ENCODE measurements around the gene SVOPL. TPM values are rescaled to one million over a fixed set of nuclear protein-coding genes. Genes with fewer than 3 reads are reported as not detected.
"Not testable (repeated sequence)": the region's sequence is repeated elsewhere in the genome, so short reads cannot be mapped to it uniquely, and the experiment has no call there.

Gene SVOPL
- total and polyA plus RNA-seq, 2 donors (not counting 1 experiment from before 2014, with no cell fraction given), result not detected

DNA sequence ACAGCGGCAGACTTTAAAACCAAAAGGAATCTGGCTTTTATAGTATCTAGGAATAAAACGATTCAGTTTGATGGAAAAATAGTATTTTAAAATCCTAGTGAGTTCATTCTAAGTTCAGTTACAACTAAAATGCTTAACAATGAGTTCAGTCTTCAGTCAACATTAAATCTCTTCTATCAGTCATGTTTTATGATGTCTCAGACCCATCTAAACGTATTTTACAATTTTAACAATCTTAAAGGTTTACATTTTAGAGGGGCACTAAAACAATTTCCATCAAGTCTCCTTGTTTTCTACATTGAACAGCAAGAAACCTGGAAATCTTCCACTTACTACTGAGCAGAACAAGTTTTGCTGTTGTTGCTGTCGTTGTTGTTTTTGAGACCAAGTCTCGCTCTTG, 10.0 kb downstream of the SVOPL start:
- Histone ChIP-seq H2AFZ (ENCODE audit: low read length) (no peak overlapping the region), H3K27me3 (ENCODE audit: control insufficient read depth, insufficient read depth, low read length) (no peaks in the 10 kb centered on the region), H3K36me3 (ENCODE audit: control insufficient read depth, insufficient read depth, low read length) (no peaks in the 10 kb centered on the region), H3K4me3 (replicated peaks in 1 of 4; ENCODE audit: control extremely low read depth in 1 of 4, insufficient read depth in 1 of 4, low read depth in 3 of 4, low read length in 4 of 4) (no peak overlapping the region), H3K79me2 (ENCODE audit: control insufficient read depth, insufficient read depth, low read length) (no peaks in the 10 kb centered on the region), H3K27ac (ENCODE audit: insufficient read depth, low read length) (no peak overlapping the region), H4K20me1 (ENCODE audit: control insufficient read depth, extremely low read depth, insufficient read depth, low read length) (no peaks in the 10 kb centered on the region), H3K9me3 (ENCODE audit: control insufficient read depth, insufficient read depth, low read depth, low read length) (no peaks in the 10 kb centered on the region), H3K4me1 (ENCODE audit: control insufficient read depth, extremely low read depth, insufficient read depth, low read length) (no peaks in the 10 kb centered on the region), H3K9ac (ENCODE audit: insufficient read depth, low read length) (no peak overlapping the region), H3K4me2 (ENCODE audit: extremely low read depth, insufficient read depth, low read length) (no peak overlapping the region)
- DNase-seq (ENCODE audit: low read depth in 2 of 2), result no peak
- TF ChIP-seq, protein P1, sequence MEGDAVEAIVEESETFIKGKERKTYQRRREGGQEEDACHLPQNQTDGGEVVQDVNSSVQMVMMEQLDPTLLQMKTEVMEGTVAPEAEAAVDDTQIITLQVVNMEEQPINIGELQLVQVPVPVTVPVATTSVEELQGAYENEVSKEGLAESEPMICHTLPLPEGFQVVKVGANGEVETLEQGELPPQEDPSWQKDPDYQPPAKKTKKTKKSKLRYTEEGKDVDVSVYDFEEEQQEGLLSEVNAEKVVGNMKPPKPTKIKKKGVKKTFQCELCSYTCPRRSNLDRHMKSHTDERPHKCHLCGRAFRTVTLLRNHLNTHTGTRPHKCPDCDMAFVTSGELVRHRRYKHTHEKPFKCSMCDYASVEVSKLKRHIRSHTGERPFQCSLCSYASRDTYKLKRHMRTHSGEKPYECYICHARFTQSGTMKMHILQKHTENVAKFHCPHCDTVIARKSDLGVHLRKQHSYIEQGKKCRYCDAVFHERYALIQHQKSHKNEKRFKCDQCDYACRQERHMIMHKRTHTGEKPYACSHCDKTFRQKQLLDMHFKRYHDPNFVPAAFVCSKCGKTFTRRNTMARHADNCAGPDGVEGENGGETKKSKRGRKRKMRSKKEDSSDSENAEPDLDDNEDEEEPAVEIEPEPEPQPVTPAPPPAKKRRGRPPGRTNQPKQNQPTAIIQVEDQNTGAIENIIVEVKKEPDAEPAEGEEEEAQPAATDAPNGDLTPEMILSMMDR (conservative IDR thresholded peaks at IDR 0.05 in 1 of 2, IDR thresholded peaks at IDR 0.05 in 1 of 2; ENCODE audit: low read depth in 1 of 2, low read length in 2 of 2), result no peak
- TF ChIP-seq EZH2 (IDR thresholded peaks at IDR 0.05; ENCODE audit: low read length, missing control alignments), result no peak

DNA sequence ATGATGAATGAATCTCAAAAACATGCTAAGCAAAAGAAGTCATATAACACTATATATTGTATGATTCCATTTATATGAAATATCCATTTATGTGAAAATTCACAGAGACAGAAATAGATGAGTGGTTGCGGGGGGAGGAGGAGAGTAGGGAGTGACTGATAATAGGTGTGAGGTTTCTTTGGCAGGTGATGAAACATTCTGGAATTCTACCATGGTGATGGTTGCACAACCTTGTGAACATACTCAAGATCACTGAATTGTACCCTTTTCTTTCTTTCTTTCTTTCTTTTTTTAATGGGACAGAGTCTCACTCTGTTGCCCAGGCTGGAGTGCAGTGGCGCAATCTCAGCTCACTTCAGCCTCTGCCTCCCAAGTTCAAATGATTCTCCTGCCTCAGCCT, 10.7 kb downstream of the SVOPL start:
- Histone ChIP-seq H3K9ac (ENCODE audit: insufficient read depth, low read length) (no peak overlapping the region), H3K4me3 (replicated peaks in 1 of 4; ENCODE audit: control extremely low read depth in 1 of 4, insufficient read depth in 1 of 4, low read depth in 3 of 4, low read length in 4 of 4) (no peak overlapping the region), H3K4me2 (ENCODE audit: extremely low read depth, insufficient read depth, low read length) (no peak overlapping the region), H4K20me1 (ENCODE audit: control insufficient read depth, extremely low read depth, insufficient read depth, low read length) (no peaks in the 10 kb centered on the region), H3K79me2 (ENCODE audit: control insufficient read depth, insufficient read depth, low read length) (no peaks in the 10 kb centered on the region), H3K27ac (ENCODE audit: insufficient read depth, low read length) (no peak overlapping the region), H3K4me1 (ENCODE audit: control insufficient read depth, extremely low read depth, insufficient read depth, low read length) (no peaks in the 10 kb centered on the region), H3K27me3 (ENCODE audit: control insufficient read depth, insufficient read depth, low read length) (no peaks in the 10 kb centered on the region), H3K36me3 (ENCODE audit: control insufficient read depth, insufficient read depth, low read length) (no peaks in the 10 kb centered on the region), H3K9me3 (ENCODE audit: control insufficient read depth, insufficient read depth, low read depth, low read length) (no peaks in the 10 kb centered on the region), H2AFZ (ENCODE audit: low read length) (no peak overlapping the region)
- no peak for DNase-seq (ENCODE audit: low read depth in 2 of 2)
- TF ChIP-seq, protein P1 (conservative IDR thresholded peaks at IDR 0.05 in 1 of 2, IDR thresholded peaks at IDR 0.05 in 1 of 2; ENCODE audit: low read depth in 1 of 2, low read length in 2 of 2), result no peak
- no peak for TF ChIP-seq EZH2 (IDR thresholded peaks at IDR 0.05; ENCODE audit: low read length, missing control alignments)

DNA sequence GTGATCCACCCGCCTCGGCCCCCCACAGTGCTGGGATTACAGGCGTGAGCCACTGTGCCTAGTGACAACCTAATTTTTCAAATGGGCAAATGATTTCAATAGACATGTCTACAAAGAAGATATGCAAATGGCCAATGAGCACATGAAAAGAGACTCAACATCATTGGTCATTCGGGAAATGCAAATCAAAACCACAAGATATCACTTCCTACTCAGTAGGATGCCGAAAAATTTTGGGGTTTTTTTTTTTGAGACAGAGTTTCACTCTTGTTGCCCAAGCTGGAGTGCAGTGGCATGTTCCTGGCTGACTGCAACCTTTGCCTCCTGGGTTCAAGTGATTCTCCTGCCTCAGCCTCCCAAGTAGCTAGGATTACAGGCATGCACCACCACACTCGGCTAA, 13.1 kb downstream of the SVOPL start:
- H3K27me3 ChIP-seq (ENCODE audit: control insufficient read depth, insufficient read depth, low read length); H3K36me3 ChIP-seq (ENCODE audit: control insufficient read depth, insufficient read depth, low read length); H4K20me1 ChIP-seq (ENCODE audit: control insufficient read depth, extremely low read depth, insufficient read depth, low read length); H3K27ac ChIP-seq (ENCODE audit: insufficient read depth, low read length); H3K4me1 ChIP-seq (ENCODE audit: control insufficient read depth, extremely low read depth, insufficient read depth, low read length); H3K79me2 ChIP-seq (ENCODE audit: control insufficient read depth, insufficient read depth, low read length); H3K4me3 ChIP-seq (replicated peaks in 1 of 4; ENCODE audit: control extremely low read depth in 1 of 4, insufficient read depth in 1 of 4, low read depth in 3 of 4, low read length in 4 of 4); H3K4me2 ChIP-seq (ENCODE audit: extremely low read depth, insufficient read depth, low read length); H3K9ac ChIP-seq (ENCODE audit: insufficient read depth, low read length); DNase-seq (ENCODE audit: low read depth in 2 of 2); H2AFZ ChIP-seq (ENCODE audit: low read length); H3K9me3 ChIP-seq (ENCODE audit: control insufficient read depth, insufficient read depth, low read depth, low read length): not testable (repeated sequence)

All from fibroblast of lung (primary cell).